ENCODE results near the gene STOML1. TPM values are rescaled to one million over a fixed set of nuclear protein-coding genes. Genes with fewer than 3 reads are reported as not detected.

Gene STOML1
- total and polyA plus RNA-seq, 9 of the 15 experiments (the other 6 are each of a cell fraction or from before 2014, with no cell fraction given), result 0.25 to 9.7 (median 4.6) TPM

- TF ChIP-seq ZNF609 (CRISPR knock-in tag; IDR thresholded peaks at IDR 0.05; ENCODE audit: borderline replicate concordance), result no peak
These were observed 54.4 kb downstream of the STOML1 start (continued) for GRCh38 chr15:73937726-73938125.

GRCh38 chr15:73937296-73937695 lies 54.8 kb downstream of the STOML1 start:
- POLR2A ChIA-PET, result interaction anchor here (0.7 kb wide), 1 partner anchor 11 kb away, joined by 3 read pairs; the partner anchor contains the start of gene LOXL1
- CTCF ChIA-PET (ENCODE audit: low intra/inter-chr PET ratio), result no interaction called here
- FAIRE-seq (no peak), DNase-seq (ENCODE audit: extremely low read depth in 1 of 4, low spot score in 3 of 4) (no peak), ATAC-seq (no peak; the same call in 2 of the 3 replicates)
- intact Hi-C loops (cut with micrococcal nuclease) (no loop called here), in situ Hi-C loops (cut with MboI) (no loop called here)
- Histone ChIP-seq H3K79me2 (ENCODE audit: control insufficient read depth, insufficient read depth, low read length) (no peaks in the 10 kb centered on the region), H3K4me3 (no peak overlapping the region), H3K9me1 (ENCODE audit: control insufficient read depth, insufficient read depth, low read length) (no peaks in the 10 kb centered on the region), H3K9ac (ENCODE audit: insufficient read depth in 1 of 2, low read depth in 2 of 2, low read length in 2 of 2) (no peak overlapping the region), H3K27ac (ENCODE audit: extremely low read depth, low read depth, low read length) (no peak overlapping the region), H3K9me3 (replicated peaks; ENCODE audit: control insufficient read depth, insufficient read depth, low read depth, low read length) (no peaks in the 10 kb centered on the region), H3K4me2 (ENCODE audit: insufficient read depth, low read length) (no peak overlapping the region), H3K27me3 (ENCODE audit: control insufficient read depth in 2 of 2, insufficient read depth in 2 of 2, low read length in 2 of 2) (peaks cover 11 to 56% of the 10 kb centered on the region in 2 experiments; a peak in 4 of 5 replicates), H4K20me1 (replicated peaks; ENCODE audit: control insufficient read depth, insufficient read depth, low read length) (0 out of 2 replicates have a peak, but pooled peaks cover 9% of the 10 kb centered on the region), H3K36me3 (ENCODE audit: control insufficient read depth, insufficient read depth, low read length) (no peaks in the 10 kb centered on the region), H2AFZ (ENCODE audit: low read depth, low read length) (no peak overlapping the region), H3K4me1 (replicated peaks in 1 of 2; ENCODE audit: control insufficient read depth in 2 of 2, insufficient read depth in 2 of 2, low read length in 2 of 2) (peaks cover 0 to 4% of the 10 kb centered on the region in 2 experiments; a peak in 1 of 5 replicates)
- TF ChIP-seq MECOM (CRISPR knock-in tag; IDR thresholded peaks at IDR 0.05), result no peak
- TF ChIP-seq ASH1L (IDR thresholded peaks at IDR 0.05; ENCODE audit: borderline replicate concordance, low read depth, partially characterized antibody), result no peak
- TF ChIP-seq NFATC3 (IDR thresholded peaks at IDR 0.05), result no peak
- no peak for TF ChIP-seq THRAP3 (IDR thresholded peaks at IDR 0.05; ENCODE audit: borderline replicate concordance)
- no peak for TF ChIP-seq TCF3 (CRISPR knock-in tag; IDR thresholded peaks at IDR 0.05)
- no peak for TF ChIP-seq XRCC5 (IDR thresholded peaks at IDR 0.05; ENCODE audit: low read depth, low read length)
- no peak for TF ChIP-seq CAMTA2 (CRISPR knock-in tag; conservative IDR thresholded peaks at IDR 0.05)
- TF ChIP-seq BCLAF1 (IDR thresholded peaks at IDR 0.05; ENCODE audit: borderline replicate concordance in 1 of 2, control insufficient read depth in 1 of 2, low read depth in 2 of 2, low read length in 1 of 2), result no peak
- no peak for TF ChIP-seq TEAD2 (tag; IDR thresholded peaks at IDR 0.05)
- TF ChIP-seq COPS2 (conservative IDR thresholded peaks at IDR 0.05), result no peak
- TF ChIP-seq C11orf30 (IDR thresholded peaks at IDR 0.05; ENCODE audit: low read depth), result no peak
- 1% methylated on average over 10 of the region's 10 CpGs for WGBS (ENCODE audit: insufficient coverage, low coverage, missing lambda C conversion rate)
- no TSS peak for BruUV-seq (replicated peaks)
